Progenitor cell of endocrine pancreas (in vitro differentiated cells): ENCODE results near the gene TRIM2. TPM values are rescaled to one million over a fixed set of nuclear protein-coding genes. Genes with fewer than 3 reads are reported as not detected.

ENCODE experiments used
- DNase-seq: peaks from one replicate; pipeline ENCODE4 v3.0.0; 2021; ENCODE audit warnings: low spot score; ENCODE audit not compliant: unreplicated experiment
- H3K27ac Mint-ChIP-seq: 2 replicates; pipeline ENCODE4 v1.8.0; 2021; ENCODE audit warnings: mild to moderate bottlenecking, moderate library complexity, mixed read lengths
- H3K27me3 Mint-ChIP-seq: 2 replicates; pipeline ENCODE4 v1.8.0; 2021; ENCODE audit warnings: mixed read lengths
- H3K36me3 Mint-ChIP-seq: 2 replicates; pipeline ENCODE4 v1.8.0; 2022; ENCODE audit warnings: mixed read lengths; ENCODE audit not compliant: insufficient read depth
- H3K4me1 Mint-ChIP-seq: 2 replicates; pipeline ENCODE4 v1.8.0; 2021; ENCODE audit warnings: low read depth, mixed read lengths
- H3K4me3 Mint-ChIP-seq: 2 replicates; pipeline ENCODE4 v1.8.0; 2021; ENCODE audit warnings: low read depth, mild to moderate bottlenecking, moderate library complexity, mixed read lengths
- H3K9me3 Mint-ChIP-seq: 2 replicates; pipeline ENCODE4 v1.8.0; 2021; ENCODE audit warnings: low read depth, mixed read lengths
- CTCF ChIP-seq: fragments of 200-600 bp; sonication (generic); IDR thresholded peaks from one replicate; pipeline ENCODE4 v1.5.0; 2021; ENCODE audit warnings: antibody characterized with exemption, mild to moderate bottlenecking; ENCODE audit not compliant: unreplicated experiment
- total RNA-seq: library from RNA; stranded (reverse); gene quantifications from 2 replicates; pipeline ENCODE4 v1.2.1, GENCODE V29; 2021

Gene TRIM2
- total RNA-seq, 1 donor from 2014 or later, result 59.6 TPM

GRCh38 chr4:153207027-153207426, 2.8 kb downstream of the TRIM2 start:
- TF ChIP-seq CTCF, result no peak
- Mint-ChIP-seq H3K4me1 (peaks cover 52% of the 10 kb centered on the region), H3K36me3 (peaks cover 3% of the 10 kb centered on the region), H3K27me3 (no peaks in the 10 kb centered on the region), H3K9me3 (peaks cover 3% of the 10 kb centered on the region), H3K27ac (peak overlapping the region; percentile 96), H3K4me3 (peak overlapping the region; percentile 81)
- DNase-seq, result no peak

DNA sequence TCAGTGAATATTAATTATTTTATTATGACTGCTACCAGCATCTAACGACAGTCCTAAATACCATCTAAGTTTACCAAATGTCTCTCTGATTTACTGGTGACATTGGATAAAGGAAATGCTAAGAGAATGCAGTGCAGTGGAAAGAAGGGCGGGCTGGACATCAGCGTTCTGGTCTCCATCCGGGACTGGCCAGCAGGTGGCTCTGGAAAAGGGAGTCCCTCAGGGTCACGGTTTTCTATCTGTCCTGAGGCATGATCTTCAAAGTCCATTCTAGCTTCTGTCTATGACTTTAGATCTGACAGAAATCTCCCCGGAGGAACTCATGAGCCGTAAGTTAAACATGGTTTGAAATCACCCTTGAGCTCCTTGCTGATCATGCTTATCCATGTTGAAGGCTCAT, 3.3 kb downstream of the TRIM2 start:
- Mint-ChIP-seq H3K4me3 (peak overlapping the region; percentile 16), H3K27ac (peak overlapping the region; percentile 96), H3K4me1 (peaks cover 52% of the 10 kb centered on the region), H3K9me3 (peaks cover 3% of the 10 kb centered on the region), H3K27me3 (no peaks in the 10 kb centered on the region), H3K36me3 (peaks cover 3% of the 10 kb centered on the region)
- no peak for DNase-seq
- TF ChIP-seq CTCF, result peak; percentile 62

- no peak for DNase-seq
- H3K4me3 Mint-ChIP-seq, result peak overlapping the region; percentile 5
Observed at GRCh38 chr4:153209410-153209809, 5.2 kb downstream of the TRIM2 start.

GRCh38 chr4:153210727-153211126, 6.5 kb downstream of the TRIM2 start:
- Mint-ChIP-seq H3K36me3 (peaks cover 3% of the 10 kb centered on the region), H3K4me3 (no peak overlapping the region), H3K9me3 (no peaks in the 10 kb centered on the region), H3K27ac (no peak overlapping the region), H3K4me1 (peaks cover 35% of the 10 kb centered on the region), H3K27me3 (no peaks in the 10 kb centered on the region)
- no peak for DNase-seq
- no peak for TF ChIP-seq CTCF

More at GRCh38 chr4:153209410-153209809, 5.2 kb downstream of the TRIM2 start:
- Mint-ChIP-seq H3K36me3 (peaks cover 3% of the 10 kb centered on the region), H3K27me3 (no peaks in the 10 kb centered on the region), H3K4me1 (peaks cover 48% of the 10 kb centered on the region), H3K27ac (peak overlapping the region; percentile 86), H3K9me3 (no peaks in the 10 kb centered on the region)
- TF ChIP-seq CTCF, result no peak

- H3K4me1 Mint-ChIP-seq, result peaks cover 21% of the 10 kb centered on the region
- no peak for DNase-seq
- H3K27ac Mint-ChIP-seq, result no peak overlapping the region
- H3K4me3 Mint-ChIP-seq, result no peak overlapping the region
- H3K36me3 Mint-ChIP-seq, result peaks cover 6% of the 10 kb centered on the region
- TF ChIP-seq CTCF, result no peak
- no peaks in the 10 kb centered on the region for H3K9me3 Mint-ChIP-seq
- no peaks in the 10 kb centered on the region for H3K27me3 Mint-ChIP-seq
Observed at GRCh38 chr4:153211986-153212728, 7.9 kb downstream of the TRIM2 start.
